GM10248 (cell line): ENCODE results near the gene GNG7.
"Not testable (repeated sequence)": the region's sequence is repeated elsewhere in the genome, so short reads cannot be mapped to it uniquely, and the experiment has no call there.

ENCODE experiments used
- CTCF ChIA-PET: fragments of 300-600 bp; sonication (Branson Sonifier 250); formaldehyde crosslinking; extraction: SDS; loops from one replicate; lab custom pipeline; 2021; ENCODE audit warnings: antibody characterized with exemption; lab: Yijun Ruan, JAX
- POLR2A ChIA-PET: fragments of 350-650 bp; sonication (Branson Sonifier 250); formaldehyde crosslinking; extraction: SDS; loops from one replicate; lab custom pipeline; 2020; ENCODE audit warnings: antibody characterized with exemption; lab: Yijun Ruan, JAX
- DNase-seq: peaks from one replicate; pipeline ENCODE4 v3.0.0; 2012; ENCODE audit errors: extremely low spot score
- TF ChIP-seq, protein P1 (sequence below): IDR thresholded peaks from 2 replicates; pipeline ENCODE4 v1.5.1; 2012; ENCODE audit warnings: mild to moderate bottlenecking, low read depth; ENCODE audit errors: extremely low read depth, missing control alignments, control extremely low read depth

GNG7 gene

DNA sequence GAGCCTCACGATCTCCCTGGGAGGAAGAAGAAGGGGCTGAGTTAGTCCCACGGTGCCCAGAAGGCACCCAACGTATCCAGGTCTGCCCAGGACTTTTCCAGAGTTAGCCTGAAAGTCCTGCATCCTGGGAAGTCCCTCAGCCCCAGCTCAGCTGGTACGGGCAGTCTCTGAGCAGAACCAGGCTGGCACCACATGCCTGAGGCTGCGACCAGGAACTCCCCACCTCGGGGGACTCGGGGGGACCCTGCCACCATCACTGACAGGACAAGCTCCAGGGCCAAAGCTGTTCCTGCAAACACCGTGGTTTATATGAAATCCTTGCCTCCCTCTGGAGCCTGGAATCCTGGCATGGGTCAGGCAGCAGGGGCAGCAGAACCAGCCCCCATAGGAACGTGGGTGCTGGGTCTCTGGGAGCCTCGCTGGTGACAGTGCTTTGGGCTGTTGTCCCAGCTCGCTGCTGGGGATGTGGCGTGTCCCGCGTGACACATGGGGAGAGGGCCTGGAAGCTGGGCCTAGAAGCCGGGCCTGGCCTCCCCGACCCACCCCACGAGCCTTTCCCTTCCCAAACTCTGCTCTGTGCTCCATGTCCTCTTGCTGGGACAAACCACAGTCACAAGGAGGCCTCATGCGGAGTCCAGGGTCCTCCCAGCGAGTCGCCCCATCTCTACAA is 55.5 kb downstream of the GNG7 start:
- TF ChIP-seq, protein P1, sequence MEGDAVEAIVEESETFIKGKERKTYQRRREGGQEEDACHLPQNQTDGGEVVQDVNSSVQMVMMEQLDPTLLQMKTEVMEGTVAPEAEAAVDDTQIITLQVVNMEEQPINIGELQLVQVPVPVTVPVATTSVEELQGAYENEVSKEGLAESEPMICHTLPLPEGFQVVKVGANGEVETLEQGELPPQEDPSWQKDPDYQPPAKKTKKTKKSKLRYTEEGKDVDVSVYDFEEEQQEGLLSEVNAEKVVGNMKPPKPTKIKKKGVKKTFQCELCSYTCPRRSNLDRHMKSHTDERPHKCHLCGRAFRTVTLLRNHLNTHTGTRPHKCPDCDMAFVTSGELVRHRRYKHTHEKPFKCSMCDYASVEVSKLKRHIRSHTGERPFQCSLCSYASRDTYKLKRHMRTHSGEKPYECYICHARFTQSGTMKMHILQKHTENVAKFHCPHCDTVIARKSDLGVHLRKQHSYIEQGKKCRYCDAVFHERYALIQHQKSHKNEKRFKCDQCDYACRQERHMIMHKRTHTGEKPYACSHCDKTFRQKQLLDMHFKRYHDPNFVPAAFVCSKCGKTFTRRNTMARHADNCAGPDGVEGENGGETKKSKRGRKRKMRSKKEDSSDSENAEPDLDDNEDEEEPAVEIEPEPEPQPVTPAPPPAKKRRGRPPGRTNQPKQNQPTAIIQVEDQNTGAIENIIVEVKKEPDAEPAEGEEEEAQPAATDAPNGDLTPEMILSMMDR: no peak
- no peak for DNase-seq
- CTCF ChIA-PET: interaction anchor here (0.8 to 3.7 kb wide), 4 partner anchors 9 to 173 kb away, joined by 3 to 88 read pairs (median 19); no protein-coding TSS in a partner anchor
- POLR2A ChIA-PET: no interaction called here

DNA sequence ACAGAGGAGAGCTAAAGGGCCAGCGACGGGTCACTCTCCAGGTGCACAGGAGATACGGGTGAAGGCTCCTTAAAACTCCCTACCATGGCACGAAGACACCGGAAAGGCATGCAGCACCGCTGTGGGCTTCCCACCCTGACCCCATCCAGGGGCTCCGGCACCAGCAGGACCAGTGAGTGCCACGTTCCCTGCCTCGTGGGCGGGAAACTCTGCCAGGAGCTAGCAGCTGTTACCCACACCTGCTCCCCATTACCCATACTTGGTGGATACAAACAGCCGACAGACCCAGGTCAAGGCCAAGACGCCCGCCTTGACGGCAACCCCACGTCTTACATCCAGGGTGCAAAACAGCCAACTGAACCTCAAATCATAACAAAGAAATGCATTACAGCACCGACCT is 56.7 kb downstream of the GNG7 start:
- CTCF ChIA-PET: interaction anchor here (3.7 kb wide), 1 partner anchor 8 kb away, joined by 30 read pairs; no protein-coding TSS in a partner anchor
- POLR2A ChIA-PET: no interaction called here
- TF ChIP-seq, protein P1: no peak
- DNase-seq: no peak

DNA sequence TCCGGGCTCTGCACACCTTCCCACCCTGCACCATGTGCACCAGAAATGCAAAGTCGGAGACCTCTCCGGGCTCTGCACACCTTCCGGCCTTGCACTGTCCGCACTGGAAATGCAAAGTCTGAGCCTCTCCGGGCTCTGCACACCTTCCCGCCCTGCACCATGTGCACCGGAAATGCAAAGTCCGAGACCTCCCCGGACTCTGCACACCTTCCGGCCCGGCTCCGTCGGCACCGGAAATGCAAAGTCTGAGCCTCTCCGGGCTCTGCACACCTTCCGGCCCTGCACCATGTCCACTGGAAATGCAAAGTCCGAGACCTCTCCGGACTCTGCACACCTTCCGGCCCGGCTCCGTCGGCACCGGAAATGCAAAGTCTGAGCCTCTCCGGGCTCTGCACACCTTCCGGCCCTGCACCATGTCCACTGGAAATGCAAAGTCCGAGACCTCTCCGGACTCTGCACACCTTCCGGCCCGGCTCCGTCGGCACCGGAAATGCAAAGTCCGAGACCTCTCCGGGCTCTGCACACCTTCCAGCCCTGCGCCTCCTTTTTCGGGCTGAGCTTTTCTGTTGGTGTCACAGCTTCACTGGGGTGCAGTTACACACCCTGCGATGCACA is 59.3 kb downstream of the GNG7 start:
- POLR2A ChIA-PET, CTCF ChIA-PET, DNase-seq: not testable (repeated sequence)

DNA sequence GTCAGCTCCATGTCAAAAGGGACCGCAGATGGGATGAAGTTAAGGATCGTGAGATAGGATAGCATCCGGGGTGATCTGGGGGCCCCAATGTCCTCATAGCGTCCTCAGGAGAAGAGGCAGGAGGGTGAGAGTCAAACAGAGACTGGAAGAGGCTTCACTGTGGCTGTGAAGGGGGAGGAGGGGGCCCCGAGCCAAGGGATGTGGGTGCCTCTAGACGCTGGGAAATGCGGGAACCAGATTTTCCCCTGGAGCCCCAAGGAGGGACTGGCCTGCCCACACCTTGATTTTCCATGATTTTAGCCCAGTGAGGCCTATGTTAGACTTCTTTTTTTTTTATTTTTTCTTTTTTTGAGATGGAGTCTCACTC is 61.2 kb downstream of the GNG7 start:
- no peak for DNase-seq
- CTCF ChIA-PET: interaction anchor here (1.0 kb wide), 1 partner anchor 167 kb away, joined by 3 read pairs; no protein-coding TSS in a partner anchor
- TF ChIP-seq, protein P1: no peak
- POLR2A ChIA-PET: no interaction called here

DNA sequence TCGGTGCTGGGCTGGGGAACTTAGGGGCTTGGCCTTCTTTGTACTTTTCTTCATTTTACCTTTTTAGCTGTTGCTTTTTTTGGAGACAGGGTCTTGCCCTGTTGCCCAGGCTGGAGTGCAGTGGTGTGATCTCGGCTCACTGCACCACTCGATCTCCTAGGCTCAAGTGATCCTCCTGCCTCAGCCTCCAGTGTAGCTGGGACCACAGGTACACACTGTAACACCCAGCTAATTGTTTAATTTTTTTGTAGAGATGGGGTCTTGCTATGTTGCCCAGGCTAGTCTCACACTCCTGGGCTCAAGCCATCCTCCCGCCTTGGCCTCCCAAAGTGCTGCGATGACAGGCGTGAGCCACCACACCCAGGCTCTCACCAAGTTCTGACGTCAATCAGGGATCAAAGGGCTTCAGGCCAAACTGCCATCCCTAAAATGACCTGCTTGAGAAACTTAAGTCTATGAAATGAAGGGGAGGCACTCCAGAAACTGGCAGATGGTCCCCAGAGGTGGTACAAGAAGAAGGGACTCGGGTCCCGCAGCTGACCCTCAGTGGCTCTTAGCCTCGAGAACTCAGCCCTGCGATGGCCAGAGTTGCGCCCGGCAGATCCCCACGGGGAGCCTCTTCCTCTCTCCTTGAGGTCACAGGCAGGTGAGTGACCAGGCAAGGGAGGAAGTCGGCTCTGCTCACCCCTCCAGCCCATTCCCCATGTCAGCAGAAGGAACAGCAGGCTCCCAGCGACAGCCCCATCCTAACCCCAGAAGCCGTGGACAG is 61.7 kb downstream of the GNG7 start:
- POLR2A ChIA-PET: no interaction called here
- CTCF ChIA-PET: no interaction called here
- TF ChIP-seq, protein P1: no peak
- DNase-seq: no peak

DNA sequence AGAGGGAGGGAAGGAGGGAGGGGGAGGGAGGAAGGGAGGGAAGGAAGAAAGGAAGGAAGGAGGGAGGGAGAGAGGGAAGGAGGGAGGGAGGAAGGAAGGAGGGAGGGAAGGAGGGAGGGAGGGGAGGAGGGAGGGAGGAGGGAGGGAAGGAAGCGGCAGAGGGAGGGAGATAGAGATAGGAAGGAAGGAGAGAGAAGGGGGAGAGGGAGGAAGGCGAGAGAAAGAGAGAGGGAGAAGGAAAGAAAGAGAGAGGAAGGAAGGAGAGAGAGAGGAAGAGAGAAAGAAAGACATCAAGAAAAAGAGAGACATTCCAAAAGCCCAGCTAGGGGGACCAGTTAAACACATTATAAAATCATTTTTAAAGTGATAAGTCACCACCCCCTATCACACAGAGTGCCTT is 62.5 kb downstream of the GNG7 start:
- TF ChIP-seq, protein P1: no peak
- DNase-seq: no peak
- CTCF ChIA-PET: interaction anchor here (4.3 kb wide), 1 partner anchor 8 kb away, joined by 30 read pairs; no protein-coding TSS in a partner anchor
- POLR2A ChIA-PET: no interaction called here
